HG02571 (cell line): ENCODE results near the gene ZNF70.
A peak's percentile ranks its signal among the peaks of the same experiment; 100 is the strongest.

Experiments
- ATAC-seq: cut with Tn5 transposase; IDR thresholded peaks from one replicate; pipeline ENCODE4 v1.9.1; 2021; ENCODE audit warnings: mild to moderate bottlenecking, moderate library complexity; ENCODE audit not compliant: unreplicated experiment

The ZNF70 gene

GRCh38 chr22:23720855-23721254 is 30.1 kb downstream of the ZNF70 start:
- no peak for ATAC-seq

- ATAC-seq, result no peak
Observed at GRCh38 chr22:23718371-23719165, 32.3 kb downstream of the ZNF70 start.

GRCh38 chr22:23716811-23717801 is 33.8 kb downstream of the ZNF70 start:
- ATAC-seq, result peak; percentile 83

- no peak for ATAC-seq
Observed at GRCh38 chr22:23715806-23716375, 35.0 kb downstream of the ZNF70 start.

GRCh38 chr22:23714596-23715578 is 36.0 kb downstream of the ZNF70 start:
- no peak for ATAC-seq

GRCh38 chr22:23713696-23714595 is 37.0 kb downstream of the ZNF70 start:
- no peak for ATAC-seq

GRCh38 chr22:23712256-23712655 is 38.7 kb downstream of the ZNF70 start:
- ATAC-seq, result no peak

GRCh38 chr22:23709107-23709506 is 41.8 kb downstream of the ZNF70 start:
- ATAC-seq, result no peak

- ATAC-seq, result no peak
Observed at GRCh38 chr22:23708270-23708669, 42.6 kb downstream of the ZNF70 start.

- no peak for ATAC-seq
Observed at GRCh38 chr22:23705358-23705757, 45.6 kb downstream of the ZNF70 start.

- ATAC-seq, result no peak
Observed at GRCh38 chr22:23704829-23705228, 46.1 kb downstream of the ZNF70 start.

GRCh38 chr22:23704062-23704461 is 46.9 kb downstream of the ZNF70 start:
- no peak for ATAC-seq

GRCh38 chr22:23700706-23701105 is 50.2 kb downstream of the ZNF70 start:
- ATAC-seq, result no peak

- ATAC-seq, result no peak
Observed at GRCh38 chr22:23698673-23699235, 52.2 kb downstream of the ZNF70 start.

GRCh38 chr22:23698094-23698493 is 52.8 kb downstream of the ZNF70 start:
- no peak for ATAC-seq

GRCh38 chr22:23697031-23697970 is 53.6 kb downstream of the ZNF70 start:
- no peak for ATAC-seq

GRCh38 chr22:23696326-23696851 is 54.5 kb downstream of the ZNF70 start:
- ATAC-seq, result no peak
